Measurements from ENCODE around the gene CNN2. TPM values are rescaled to one million over a fixed set of nuclear protein-coding genes. Genes with fewer than 3 reads are reported as not detected.

CNN2 gene
- total and polyA plus RNA-seq, 9 donors: 31.3 to 64.9 (median 53.7) TPM

DNA sequence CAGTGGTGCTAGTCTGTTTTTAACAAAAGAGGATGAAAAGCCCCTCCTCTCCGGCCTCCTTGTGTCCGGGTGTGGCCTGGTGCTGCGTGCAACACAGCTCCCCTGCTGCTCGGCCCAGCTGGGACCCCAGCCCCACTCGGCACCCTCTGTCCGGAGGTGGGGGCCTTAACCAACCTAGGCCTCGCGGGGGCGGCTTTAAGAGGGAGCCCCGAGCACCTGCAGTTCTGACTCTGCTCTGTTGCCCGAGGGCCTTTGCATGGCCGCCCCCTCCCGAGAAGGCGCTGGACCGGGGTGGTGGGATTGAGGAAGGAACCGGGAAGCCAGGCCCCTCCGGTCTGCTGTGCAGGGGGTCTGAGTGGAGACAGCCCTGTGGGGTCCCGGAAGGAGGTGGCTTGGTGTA lies 31.9 kb upstream of the CNN2 start:
- H3K4me3 ChIP-seq (ENCODE audit: low read length): no peak overlapping the region
- H3K27me3 ChIP-seq (ENCODE audit: control insufficient read depth, insufficient read depth, low read length): peaks cover 47% of the 10 kb centered on the region
- no peak overlapping the region for H3K27ac ChIP-seq (ENCODE audit: low read length)
- no peak for DNase-seq
- WGBS (ENCODE audit: insufficient coverage): 84% methylated on average over 18 of the region's 18 CpGs
- peaks cover 18% of the 10 kb centered on the region for H3K4me1 ChIP-seq (ENCODE audit: control insufficient read depth, insufficient read depth, low read length)
- peaks cover 45% of the 10 kb centered on the region for H3K36me3 ChIP-seq (ENCODE audit: control insufficient read depth, insufficient read depth, low read length)
- no peaks in the 10 kb centered on the region for H3K9me3 ChIP-seq (replicated peaks; ENCODE audit: control insufficient read depth, low read depth, low read length)

DNA sequence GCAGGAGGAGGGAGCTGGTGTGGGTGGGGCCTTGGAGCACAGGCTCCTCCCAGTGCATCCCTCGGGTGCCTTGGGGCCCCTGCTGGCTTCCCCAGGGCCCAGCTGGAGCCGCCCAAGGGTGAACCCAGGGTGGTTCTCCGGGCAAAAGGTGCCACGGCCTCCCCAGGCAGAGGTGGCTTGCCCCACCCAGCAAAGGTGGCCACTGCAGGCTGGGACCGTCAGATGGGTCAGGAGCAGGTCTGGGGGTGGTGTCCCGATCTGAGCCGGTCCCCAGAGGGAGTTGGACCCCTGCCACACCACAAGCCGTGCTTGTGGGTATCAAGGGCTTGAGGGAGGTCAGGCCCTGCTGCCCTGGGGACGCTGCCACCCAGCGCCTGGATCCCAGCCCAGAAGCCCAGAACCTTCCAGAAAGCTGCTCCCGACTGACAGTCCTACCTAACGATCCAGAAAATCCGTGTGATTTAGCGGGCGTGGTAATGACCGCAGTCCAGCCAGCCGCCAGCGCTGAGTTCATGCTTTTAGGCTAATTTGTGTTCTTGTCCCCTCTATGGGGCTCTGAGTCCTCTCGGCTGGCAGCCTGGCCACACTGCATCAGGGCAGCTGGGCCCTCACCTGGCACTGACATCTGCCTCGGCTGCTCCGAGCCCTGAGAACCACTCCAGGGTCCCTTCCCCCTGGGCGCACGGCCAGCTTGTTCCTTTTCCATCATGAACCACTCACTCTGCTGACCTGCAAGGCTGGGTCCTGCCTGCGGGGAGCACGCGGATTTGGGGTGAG lies 31.2 kb upstream of the CNN2 start:
- peaks cover 38% of the 10 kb centered on the region for H3K36me3 ChIP-seq (ENCODE audit: control insufficient read depth, insufficient read depth, low read length)
- H3K4me1 ChIP-seq (ENCODE audit: control insufficient read depth, insufficient read depth, low read length): peaks cover 18% of the 10 kb centered on the region
- WGBS (ENCODE audit: insufficient coverage): 69% methylated on average over 17 of the region's 26 CpGs
- peaks cover 53% of the 10 kb centered on the region for H3K27me3 ChIP-seq (ENCODE audit: control insufficient read depth, insufficient read depth, low read length)
- H3K9me3 ChIP-seq (replicated peaks; ENCODE audit: control insufficient read depth, low read depth, low read length): no peaks in the 10 kb centered on the region
- no peak overlapping the region for H3K27ac ChIP-seq (ENCODE audit: low read length)
- H3K4me3 ChIP-seq (ENCODE audit: low read length): no peak overlapping the region
- no peak for DNase-seq

DNA sequence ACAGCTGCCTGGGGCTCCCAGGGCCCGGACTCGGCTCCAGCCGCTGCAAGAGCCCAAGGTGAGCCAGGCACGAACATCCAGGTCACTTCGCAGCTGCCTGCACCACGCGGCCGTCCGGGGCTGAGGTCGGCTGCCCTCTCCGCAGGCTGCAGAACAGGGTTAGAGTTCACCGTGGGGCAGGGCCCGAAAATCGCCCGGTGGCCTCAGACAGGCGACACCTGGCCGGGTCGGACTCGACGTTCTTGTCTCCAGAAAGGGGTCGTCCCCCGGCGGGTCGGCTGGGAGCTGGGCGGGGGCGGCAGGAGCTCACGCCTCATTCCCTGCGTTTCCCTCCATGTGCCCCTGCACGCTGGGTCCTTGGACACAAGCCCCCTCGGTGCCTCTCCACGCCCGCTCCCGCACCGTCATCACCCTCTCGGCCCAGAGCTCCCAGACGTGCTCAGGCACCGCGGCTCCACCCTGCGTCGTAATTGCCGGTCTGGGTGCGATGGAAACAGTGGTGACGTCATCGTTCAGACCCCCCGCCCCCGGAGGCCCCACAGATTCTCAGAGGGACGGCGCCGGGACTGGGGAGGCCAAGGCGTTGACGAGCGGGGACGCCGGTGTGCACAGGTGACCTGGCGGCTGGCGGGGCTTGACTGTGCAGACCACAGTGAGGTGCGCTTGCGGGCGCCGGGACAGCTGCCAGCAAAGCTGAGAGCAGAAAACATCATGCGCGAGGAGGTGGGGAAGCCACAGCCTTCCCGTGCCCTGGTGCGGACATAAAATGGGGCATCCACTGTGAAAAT lies 30.2 kb upstream of the CNN2 start:
- Histone ChIP-seq H3K27ac (ENCODE audit: low read length) (no peak overlapping the region), H3K36me3 (ENCODE audit: control insufficient read depth, insufficient read depth, low read length) (peaks cover 29% of the 10 kb centered on the region), H3K4me3 (ENCODE audit: low read length) (no peak overlapping the region), H3K4me1 (ENCODE audit: control insufficient read depth, insufficient read depth, low read length) (peaks cover 24% of the 10 kb centered on the region), H3K27me3 (ENCODE audit: control insufficient read depth, insufficient read depth, low read length) (peaks cover 59% of the 10 kb centered on the region), H3K9me3 (replicated peaks; ENCODE audit: control insufficient read depth, low read depth, low read length) (no peaks in the 10 kb centered on the region)
- DNase-seq: no peak
- 5% methylated on average over 62 of the region's 64 CpGs for WGBS (ENCODE audit: insufficient coverage)

DNA sequence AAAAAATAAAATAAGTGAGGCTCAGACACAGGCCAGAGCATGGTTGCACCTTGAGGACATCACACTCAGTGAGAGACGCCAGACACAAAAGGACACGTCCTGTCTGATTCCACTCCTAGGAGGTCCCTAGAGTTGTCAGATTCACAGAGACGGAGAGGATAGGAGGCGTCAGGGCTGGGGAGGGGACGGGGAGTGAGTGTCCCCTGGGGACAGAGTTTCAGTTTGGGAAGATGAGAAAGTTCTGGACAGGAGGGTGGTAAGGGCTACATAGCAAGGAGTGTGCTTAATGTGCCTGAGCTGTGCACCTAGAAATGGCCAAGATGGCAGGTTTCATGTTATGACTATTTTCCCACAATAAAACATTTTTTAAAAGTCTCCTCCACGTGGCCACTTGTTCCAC lies 28.3 kb upstream of the CNN2 start:
- H3K27ac ChIP-seq (ENCODE audit: low read length): no peak overlapping the region
- peaks cover 17% of the 10 kb centered on the region for H3K36me3 ChIP-seq (ENCODE audit: control insufficient read depth, insufficient read depth, low read length)
- H3K27me3 ChIP-seq (ENCODE audit: control insufficient read depth, insufficient read depth, low read length): peaks cover 77% of the 10 kb centered on the region
- H3K9me3 ChIP-seq (replicated peaks; ENCODE audit: control insufficient read depth, low read depth, low read length): no peaks in the 10 kb centered on the region
- H3K4me1 ChIP-seq (ENCODE audit: control insufficient read depth, insufficient read depth, low read length): peaks cover 28% of the 10 kb centered on the region
- WGBS (ENCODE audit: insufficient coverage): 15% methylated on average over 5 of the region's 6 CpGs
- H3K4me3 ChIP-seq (ENCODE audit: low read length): no peak overlapping the region
- DNase-seq: no peak

DNA sequence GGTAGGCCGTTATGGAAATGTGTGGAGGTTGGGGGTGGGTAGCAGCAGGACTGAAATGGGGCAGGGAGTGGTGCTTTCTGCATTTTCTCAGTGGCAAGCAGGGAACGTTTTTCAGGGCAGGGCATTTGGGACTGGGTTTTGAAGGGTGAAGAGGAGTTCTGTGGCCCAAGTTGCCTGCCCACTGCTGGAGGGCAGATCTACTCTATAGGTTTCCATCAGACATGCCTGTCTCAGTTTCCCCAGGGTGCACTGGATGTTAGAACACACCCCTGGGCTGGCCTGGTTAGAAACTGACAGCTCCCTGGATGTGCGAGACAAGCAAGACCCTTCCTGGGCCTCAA lies 27.1 kb upstream of the CNN2 start:
- Histone ChIP-seq H3K4me1 (ENCODE audit: control insufficient read depth, insufficient read depth, low read length) (peaks cover 28% of the 10 kb centered on the region), H3K27me3 (ENCODE audit: control insufficient read depth, insufficient read depth, low read length) (peaks cover 77% of the 10 kb centered on the region), H3K9me3 (replicated peaks; ENCODE audit: control insufficient read depth, low read depth, low read length) (no peaks in the 10 kb centered on the region), H3K36me3 (ENCODE audit: control insufficient read depth, insufficient read depth, low read length) (peaks cover 6% of the 10 kb centered on the region), H3K27ac (ENCODE audit: low read length) (no peak overlapping the region), H3K4me3 (ENCODE audit: low read length) (no peak overlapping the region)
- 31% methylated on average over 2 of the region's 3 CpGs for WGBS (ENCODE audit: insufficient coverage)
- no peak for DNase-seq

DNA sequence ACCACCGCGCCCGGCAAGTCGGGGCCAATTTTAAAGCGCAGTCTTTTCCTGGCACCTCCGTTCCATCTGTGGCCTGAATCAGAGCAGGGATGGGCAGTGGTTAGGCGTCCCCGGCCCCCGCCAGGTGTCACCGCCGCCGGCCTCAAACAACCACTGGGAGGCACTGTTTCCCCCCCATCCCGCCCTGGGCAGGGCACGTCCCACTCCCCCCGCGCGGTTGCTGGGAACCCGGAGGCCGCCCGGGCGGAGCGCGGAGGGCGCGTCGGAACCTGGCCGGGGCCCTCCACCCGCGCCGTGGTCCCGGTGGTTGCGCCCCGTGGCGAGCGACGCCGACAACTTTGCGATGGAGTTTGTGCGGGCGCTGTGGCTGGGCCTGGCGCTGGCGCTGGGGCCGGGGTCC lies 26.3 kb upstream of the CNN2 start, which contains the start of gene GRIN3B:
GRIN3B (plus strand) TSS at position 325 of the 400 bp plus-strand sequence; CDS start at position 344, 19 bp downstream.
- Histone ChIP-seq H3K4me1 (ENCODE audit: control insufficient read depth, insufficient read depth, low read length) (peaks cover 24% of the 10 kb centered on the region), H3K9me3 (replicated peaks; ENCODE audit: control insufficient read depth, low read depth, low read length) (no peaks in the 10 kb centered on the region), H3K4me3 (ENCODE audit: low read length) (no peak within 1 kb of the TSS), H3K36me3 (ENCODE audit: control insufficient read depth, insufficient read depth, low read length) (no peaks in the 10 kb centered on the region), H3K27ac (ENCODE audit: low read length) (no peak within 1 kb of the TSS), H3K27me3 (ENCODE audit: control insufficient read depth, insufficient read depth, low read length) (peaks cover 74% of the 10 kb centered on the region)
- DNase-seq: no peak
- under 1% methylated on average over 40 of the region's 43 CpGs for WGBS (ENCODE audit: insufficient coverage)

DNA sequence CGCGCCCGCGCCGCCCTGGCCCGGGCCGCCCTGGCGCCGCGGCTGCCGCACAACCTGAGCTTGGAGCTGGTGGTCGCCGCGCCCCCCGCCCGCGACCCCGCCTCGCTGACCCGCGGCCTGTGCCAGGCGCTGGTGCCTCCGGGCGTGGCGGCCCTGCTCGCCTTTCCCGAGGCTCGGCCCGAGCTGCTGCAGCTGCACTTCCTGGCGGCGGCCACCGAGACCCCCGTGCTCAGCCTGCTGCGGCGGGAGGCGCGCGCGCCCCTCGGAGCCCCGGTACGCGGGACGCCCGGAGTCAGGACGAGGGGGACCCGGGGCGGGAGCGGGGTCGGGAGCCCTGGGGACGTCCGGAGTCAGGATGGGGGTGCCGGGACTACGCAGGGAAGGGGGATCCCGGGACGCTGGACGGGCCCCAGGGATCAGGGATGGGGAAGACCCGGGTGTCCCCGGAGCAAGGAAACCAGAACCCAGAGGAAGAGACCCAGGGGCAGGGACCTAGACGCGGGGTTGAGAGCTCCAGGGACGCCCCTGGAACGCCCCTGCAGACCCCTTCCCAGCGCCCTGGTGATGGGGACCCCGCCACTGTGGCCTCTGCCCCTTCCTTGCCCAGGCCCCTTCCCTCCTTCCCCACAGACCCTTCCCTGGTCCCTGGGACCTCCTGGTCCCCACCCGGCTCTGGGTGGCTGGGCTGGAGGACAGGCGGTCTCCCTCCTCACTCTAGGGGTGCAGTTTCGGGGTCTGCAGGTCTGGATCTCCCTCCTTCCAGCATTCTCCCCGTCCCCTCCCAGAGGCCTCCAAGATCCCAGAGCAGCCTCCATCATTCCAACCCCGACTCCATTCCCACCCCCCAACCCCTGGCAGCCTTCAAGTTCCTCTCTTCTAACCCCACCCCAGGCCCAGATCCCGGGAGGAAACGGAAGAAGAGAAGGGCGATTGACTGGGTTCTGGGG lies 25.5 kb upstream of the CNN2 start:
- Histone ChIP-seq H3K9me3 (replicated peaks; ENCODE audit: control insufficient read depth, low read depth, low read length) (no peaks in the 10 kb centered on the region), H3K27me3 (ENCODE audit: control insufficient read depth, insufficient read depth, low read length) (peaks cover 67% of the 10 kb centered on the region), H3K4me3 (ENCODE audit: low read length) (no peak overlapping the region), H3K4me1 (ENCODE audit: control insufficient read depth, insufficient read depth, low read length) (peaks cover 17% of the 10 kb centered on the region), H3K36me3 (ENCODE audit: control insufficient read depth, insufficient read depth, low read length) (no peaks in the 10 kb centered on the region), H3K27ac (ENCODE audit: low read length) (no peak overlapping the region)
- WGBS (ENCODE audit: insufficient coverage): 2% methylated on average over 71 of the region's 73 CpGs
- no peak for DNase-seq

DNA sequence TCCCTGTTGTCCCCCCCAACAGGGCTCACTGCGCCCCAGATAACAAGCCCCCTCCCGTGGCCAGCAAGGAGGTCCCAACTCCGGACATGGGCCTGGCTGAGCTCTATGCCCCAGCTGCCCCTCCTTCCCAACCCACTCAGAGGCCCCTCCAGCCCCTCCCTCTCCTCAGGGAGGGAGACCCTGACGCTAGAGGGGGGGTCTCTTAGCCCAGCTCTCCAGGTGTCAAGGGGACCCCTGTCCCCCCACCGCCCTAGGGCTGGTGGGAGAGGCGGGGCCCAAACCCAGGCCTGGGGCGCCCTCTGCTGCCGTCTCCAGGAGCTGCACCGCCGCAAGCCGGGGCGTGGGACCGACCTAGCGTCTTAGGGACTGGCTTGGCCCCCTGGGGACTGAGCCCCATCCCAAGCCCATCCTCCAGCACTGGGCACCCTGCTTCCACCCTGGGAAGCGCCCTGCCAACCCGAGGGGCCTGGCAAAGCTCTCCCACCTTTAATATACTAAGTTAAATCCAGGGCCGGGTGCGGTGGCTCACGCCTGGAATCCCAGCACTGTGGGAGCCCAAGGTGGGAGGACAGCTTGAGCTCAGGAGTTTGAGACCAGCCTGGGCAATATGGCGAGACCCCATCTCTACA lies 24.8 kb upstream of the CNN2 start:
- Histone ChIP-seq H3K4me3 (ENCODE audit: low read length) (no peak overlapping the region), H3K9me3 (replicated peaks; ENCODE audit: control insufficient read depth, low read depth, low read length) (no peaks in the 10 kb centered on the region), H3K36me3 (ENCODE audit: control insufficient read depth, insufficient read depth, low read length) (no peaks in the 10 kb centered on the region), H3K27ac (ENCODE audit: low read length) (no peak overlapping the region), H3K4me1 (ENCODE audit: control insufficient read depth, insufficient read depth, low read length) (peaks cover 9% of the 10 kb centered on the region), H3K27me3 (ENCODE audit: control insufficient read depth, insufficient read depth, low read length) (peaks cover 59% of the 10 kb centered on the region)
- WGBS (ENCODE audit: insufficient coverage): 1% methylated on average over 14 of the region's 20 CpGs
- DNase-seq: no peak

DNA sequence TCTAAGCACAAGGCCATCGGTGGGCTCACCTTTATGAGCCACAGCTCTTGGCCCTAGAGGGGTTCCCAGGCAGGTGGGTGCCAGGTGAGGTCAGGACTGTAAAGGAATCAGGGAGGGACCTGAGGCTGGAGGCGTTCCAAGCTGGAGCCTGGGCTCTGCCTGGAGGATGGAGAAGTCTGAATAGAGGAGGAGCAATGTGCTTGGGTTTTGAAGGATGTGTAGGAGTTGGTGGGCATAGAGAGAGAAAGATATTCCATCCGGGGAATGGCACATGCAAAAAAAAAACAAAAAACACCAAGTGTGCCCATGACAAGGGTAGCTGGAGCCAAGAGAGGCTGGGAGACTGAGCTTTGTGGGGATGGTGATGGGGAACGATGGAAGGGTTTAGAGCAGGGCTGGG lies 23.8 kb upstream of the CNN2 start:
- WGBS (ENCODE audit: insufficient coverage): 83% methylated on average over 4 of the region's 4 CpGs
- Histone ChIP-seq H3K27me3 (ENCODE audit: control insufficient read depth, insufficient read depth, low read length) (peaks cover 49% of the 10 kb centered on the region), H3K36me3 (ENCODE audit: control insufficient read depth, insufficient read depth, low read length) (no peaks in the 10 kb centered on the region), H3K27ac (ENCODE audit: low read length) (no peak overlapping the region), H3K9me3 (replicated peaks; ENCODE audit: control insufficient read depth, low read depth, low read length) (no peaks in the 10 kb centered on the region), H3K4me1 (ENCODE audit: control insufficient read depth, insufficient read depth, low read length) (peaks cover 9% of the 10 kb centered on the region), H3K4me3 (ENCODE audit: low read length) (no peak overlapping the region)
- DNase-seq: no peak
